H1 (cell line): Measurements from ENCODE around the gene ADRA2B. TPM values are rescaled to one million over a fixed set of nuclear protein-coding genes. Genes with fewer than 3 reads are reported as not detected.
A peak's percentile ranks its signal among the peaks of the same experiment; 100 is the strongest.

Experiments used
- CTCF ChIA-PET: fragments of 300-600 bp; sonication (Branson Sonifier 250); formaldehyde crosslinking; loops from one replicate; lab custom pipeline; 2021; ENCODE audit not compliant: partially characterized antibody; lab: Charles Lee
- POLR2A ChIA-PET: fragments of 300-600 bp; sonication (Branson Sonifier 250); formaldehyde crosslinking; loops from one replicate; lab custom pipeline; 2021; ENCODE audit warnings: inconsistent platforms; ENCODE audit not compliant: partially characterized antibody; lab: Charles Lee
- DNase-seq, 2 experiments: peaks; one replicate each; pipeline versions ENCODE4 v3.0.0 to v3.0.0-alpha.2; 2010 to 2022; ENCODE audit warnings: low spot score in 2 of 2, low read depth in 1 of 2, mixed read lengths in 1 of 2
- FAIRE-seq: peaks from 2 replicates; lab custom pipeline; 2011; peaks lifted over from hg19 to GRCh38; lab: Jason Lieb, UNC
- H2AFZ ChIP-seq: 2 replicates; pipeline ENCODE4 v1.8.1; 2012; ENCODE audit warnings: low read length, inconsistent platforms
- H2AK5ac ChIP-seq: 2 replicates; pipeline ENCODE4 v1.6.1; 2013; ENCODE audit warnings: low read depth, low read length
- H2BK120ac ChIP-seq: replicated peaks from 2 replicates; pipeline ENCODE3; 2013; ENCODE audit warnings: low read depth, low read length, inconsistent platforms
- H2BK12ac ChIP-seq: 2 replicates; pipeline ENCODE4 v1.6.1; 2013; ENCODE audit warnings: low read depth, low read length
- H2BK15ac ChIP-seq: 2 replicates; pipeline ENCODE4 v1.6.1; 2013; ENCODE audit warnings: low read length
- H2BK20ac ChIP-seq: 2 replicates; pipeline ENCODE4 v1.6.1; 2013; ENCODE audit warnings: low read length
- H2BK5ac ChIP-seq: 2 replicates; pipeline ENCODE4 v1.6.1; 2013; ENCODE audit warnings: low read depth, low read length
- H3K14ac ChIP-seq: 2 replicates; pipeline ENCODE4 v1.6.1; 2013; ENCODE audit warnings: inconsistent platforms; ENCODE audit not compliant: insufficient read length
- H3K18ac ChIP-seq: 2 replicates; pipeline ENCODE4 v1.6.1; 2013; ENCODE audit warnings: low read length; ENCODE audit errors: extremely low read depth
- H3K23ac ChIP-seq: 2 replicates; pipeline ENCODE4 v1.6.1; 2013; ENCODE audit warnings: inconsistent platforms; ENCODE audit not compliant: insufficient read length
- H3K23me2 ChIP-seq: 2 replicates; pipeline ENCODE4 v1.6.1; 2013; ENCODE audit warnings: low read depth, low read length
- H3K27ac ChIP-seq: 2 replicates; pipeline ENCODE4 v1.6.1; 2011; ENCODE audit warnings: low read depth, low read length, inconsistent platforms
- H3K27me3 ChIP-seq, 4 experiments: replicated peaks in 1 of 4; 1 replicate in 1 of 4; 2 replicates in 3 of 4; pipeline versions ENCODE4 v1.6.1 to v1.8.1; 2011 to 2013; ENCODE audit warnings: low read length in 3 of 4, mild to moderate bottlenecking in 3 of 4, inconsistent platforms in 2 of 4, mixed read lengths in 2 of 4, moderate library complexity in 1 of 4; ENCODE audit not compliant: control insufficient read depth in 3 of 4, insufficient read depth in 3 of 4; ENCODE audit errors: extremely low read depth in 1 of 4
- H3K36me3 ChIP-seq, 4 experiments: 2 replicates each; pipeline versions ENCODE4 v1.6.1 to v1.8.1; 2011 to 2013; ENCODE audit warnings: mild to moderate bottlenecking in 4 of 4, low read length in 3 of 4, moderate library complexity in 2 of 4, control low read depth in 1 of 4, inconsistent platforms in 1 of 4; ENCODE audit not compliant: insufficient read depth in 4 of 4, control insufficient read depth in 2 of 4
- H3K4ac ChIP-seq: replicated peaks from 2 replicates; pipeline ENCODE3; 2013; ENCODE audit warnings: low read length, low read depth, mixed read lengths, inconsistent platforms; ENCODE audit not compliant: insufficient read length
- H3K4me1 ChIP-seq, 4 experiments: replicated peaks in 1 of 4; 1 replicate in 1 of 4; 2 replicates in 3 of 4; pipeline versions ENCODE4 v1.6.1 to v1.8.1; 2011 to 2013; ENCODE audit warnings: low read length in 3 of 4, inconsistent platforms in 2 of 4, mixed read lengths in 1 of 4; ENCODE audit not compliant: insufficient read depth in 4 of 4, control insufficient read depth in 3 of 4
- H3K4me2 ChIP-seq, 2 experiments: 2 replicates each; pipeline versions ENCODE4 v1.6.1 to v1.8.1; 2011 to 2013; ENCODE audit warnings: low read depth in 2 of 2, low read length in 2 of 2, control low read depth in 1 of 2, inconsistent platforms in 1 of 2, mild to moderate bottlenecking in 1 of 2; ENCODE audit not compliant: insufficient read depth in 1 of 2
- H3K4me3 ChIP-seq, 4 experiments: fragments of 200-600, 300-600 bp in 1 of 4; sonication (generic), shearing (Covaris generic), sonication (Bioruptor Twin) in 1 of 4; 2 replicates each; pipeline versions ENCODE4 v1.5.1 to v1.8.1; 2011 to 2016; ENCODE audit warnings: low read length in 4 of 4, low read depth in 3 of 4, control low read depth in 2 of 4, inconsistent platforms in 2 of 4, mild to moderate bottlenecking in 2 of 4, mixed read lengths in 1 of 4, moderate library complexity in 1 of 4; ENCODE audit not compliant: insufficient read depth in 2 of 4; ENCODE audit errors: extremely low read depth in 1 of 4
- H3K56ac ChIP-seq: replicated peaks from 2 replicates; pipeline ENCODE3; 2013; ENCODE audit warnings: low read depth, mild to moderate bottlenecking, mixed read lengths, low read length, inconsistent platforms; ENCODE audit not compliant: insufficient read length
- H3K79me1 ChIP-seq: 2 replicates; pipeline ENCODE4 v1.6.1; 2013; ENCODE audit warnings: low read depth, low read length, control low read depth
- H3K79me2 ChIP-seq, 2 experiments: 2 replicates each; pipeline versions ENCODE4 v1.6.1 to v1.8.1; 2012 to 2013; ENCODE audit warnings: low read length in 2 of 2, mild to moderate bottlenecking in 2 of 2, inconsistent platforms in 1 of 2; ENCODE audit not compliant: insufficient read depth in 2 of 2, control insufficient read depth in 1 of 2
- H3K9ac ChIP-seq, 4 experiments: replicated peaks in 1 of 4; 1 replicate in 1 of 4; 2 replicates in 3 of 4; pipeline versions ENCODE4 v1.6.1 to v1.8.1; 2011 to 2013; ENCODE audit warnings: low read depth in 3 of 4, low read length in 3 of 4, control low read depth in 2 of 4, mild to moderate bottlenecking in 2 of 4, moderate library complexity in 2 of 4, inconsistent platforms in 1 of 4; ENCODE audit errors: extremely low read depth in 1 of 4
- H3K9me3 ChIP-seq, 2 experiments: 2 replicates each; pipeline versions ENCODE4 v1.6.1 to v1.8.1; 2012 to 2013; ENCODE audit warnings: mild to moderate bottlenecking in 2 of 2, moderate library complexity in 2 of 2, control low read depth in 1 of 2, inconsistent platforms in 1 of 2, low read depth in 1 of 2, low read length in 1 of 2, mixed read lengths in 1 of 2; ENCODE audit not compliant: insufficient read depth in 2 of 2
- H4K20me1 ChIP-seq, 2 experiments: replicated peaks in 1 of 2; 2 replicates each; pipeline versions ENCODE3 to v1.8.1; 2011 to 2013; ENCODE audit warnings: inconsistent platforms in 2 of 2, low read length in 2 of 2, mild to moderate bottlenecking in 1 of 2; ENCODE audit not compliant: insufficient read depth in 2 of 2, control insufficient read depth in 1 of 2
- H4K5ac ChIP-seq: 2 replicates; pipeline ENCODE4 v1.6.1; 2013; ENCODE audit warnings: low read length, low read depth, mixed read lengths, inconsistent platforms; ENCODE audit not compliant: insufficient read length
- H4K8ac ChIP-seq: 2 replicates; pipeline ENCODE4 v1.8.0; 2013; ENCODE audit warnings: mild to moderate bottlenecking, moderate library complexity, low read length, inconsistent platforms; ENCODE audit not compliant: insufficient read depth; ENCODE audit errors: extremely low read depth
- H4K91ac ChIP-seq: replicated peaks from 2 replicates; pipeline ENCODE3; 2013; ENCODE audit warnings: low read length, mixed read lengths, inconsistent platforms; ENCODE audit not compliant: insufficient read length
- CBX5 ChIP-seq: fragments of 300-800, 300-1000 bp; sonication (generic); IDR thresholded peaks from 2 replicates; pipeline ENCODE4 v1.7.1; 2016; ENCODE audit warnings: antibody characterized with exemption, low read length, low read depth
- CTCF ChIP-seq, 3 experiments: IDR thresholded peaks; 1 replicate in 2 of 3; 2 replicates in 1 of 3; pipeline versions ENCODE4 v1.5.1 to v1.6.1; 2011; ENCODE audit warnings: low read length in 3 of 3, mild to moderate bottlenecking in 3 of 3, inconsistent platforms in 2 of 3, low read depth in 1 of 3, moderate library complexity in 1 of 3; ENCODE audit not compliant: insufficient read depth in 1 of 3; ENCODE audit errors: control extremely low read depth in 1 of 3
- EGR1 ChIP-seq: IDR thresholded peaks from 2 replicates; pipeline ENCODE4 v1.6.1; 2011; ENCODE audit warnings: low read depth, low read length, borderline replicate concordance
- EP300 ChIP-seq, 2 experiments: IDR thresholded peaks; 1 replicate in 1 of 2; 2 replicates in 1 of 2; pipeline ENCODE4 v1.6.1; 2011 to 2012; ENCODE audit warnings: low read depth in 2 of 2, low read length in 2 of 2, mild to moderate bottlenecking in 2 of 2, borderline replicate concordance in 1 of 2, inconsistent platforms in 1 of 2, moderate library complexity in 1 of 2
- KDM5A ChIP-seq: fragments of 200-600 bp; IDR thresholded peaks from 2 replicates; pipeline ENCODE4 v1.7.1; 2012; ENCODE audit warnings: mild to moderate bottlenecking, low read length, inconsistent platforms, mixed read lengths
- POLR2A ChIP-seq, 2 experiments: IDR thresholded peaks; 1 replicate in 1 of 2; 2 replicates in 1 of 2; pipeline ENCODE4 v1.6.1; 2011; ENCODE audit warnings: low read depth in 2 of 2, low read length in 2 of 2, mild to moderate bottlenecking in 2 of 2; ENCODE audit errors: control extremely low read depth in 1 of 2
- SAP30 ChIP-seq: fragments of 300-600 bp; sonication (generic); IDR thresholded peaks from 2 replicates; pipeline ENCODE4 v1.7.1; 2012; ENCODE audit warnings: low read length, moderate library complexity, mild to moderate bottlenecking, inconsistent platforms; ENCODE audit not compliant: insufficient read depth, insufficient replicate concordance
- TBP ChIP-seq: IDR thresholded peaks from 2 replicates; pipeline ENCODE4 v1.6.1; 2011; ENCODE audit warnings: low read depth, low read length, improper control_type of control experiment
- WGBS, 2 experiments: shearing (Covaris generic) in 1 of 2; methylation state at CpG; one replicate each; pipeline versions ENCODE4 v1.1.6 to v1.1.7; 2013 to 2015; ENCODE audit warnings: low lambda C conversion rate in 2 of 2, mixed read lengths in 2 of 2, inconsistent platforms in 1 of 2, low coverage in 1 of 2, missing lambda C conversion rate in 1 of 2; ENCODE audit not compliant: insufficient replicate concordance in 2 of 2, insufficient coverage in 1 of 2, insufficient read length in 1 of 2; ENCODE audit errors: extremely low coverage in 1 of 2, missing lambda C conversion rate in 1 of 2; 5-methylcytosine and 5-hydroxymethylcytosine counted together
- polyA plus RNA-seq, 7 experiments: library from polyadenylated mRNA; depleted of rRNA in 3 of 7; stranded (reverse) in 5 of 7; unstranded in 2 of 7; fragments of >200 nt in 5 of 7; fragments of 200-250 nt in 2 of 7; gene quantifications; 1 replicate in 5 of 7; 2 replicates in 1 of 7; 4 replicates in 1 of 7; pipeline versions ENCODE4 v1.2.1 to v1.2.3, GENCODE V29; 2011 to 2013; ENCODE audit warnings: missing spikeins in 2 of 7, mixed read lengths in 2 of 7
- total RNA-seq: library from RNA; stranded (reverse); fragmentation: NEBNext Ultra II Directional; extraction: Animal tissue kit (Norgen Biotek cat#: 25700); gene quantifications from 2 replicates; pipeline ENCODE4 v1.2.1, GENCODE V29; 2021

ADRA2B gene
- total and polyA plus RNA-seq, 2 of the 8 experiments (the other 6 are each of a cell fraction or from before 2014, with no cell fraction given), result 5.8 to 6.5 TPM

- H2BK12ac ChIP-seq, result peak overlapping the region; percentile 31; the same call in 1 of the 2 replicates
- no peak overlapping the region for H3K27ac ChIP-seq
- no peak overlapping the region for H3K4me3 ChIP-seq
- ChIA-PET CTCF (interaction anchor here (1.0 to 3.0 kb wide), 13 partner anchors 9 to 85 kb away, joined by 3 to 12 read pairs (median 4); partner anchors contain the start of genes ADRA2B and ASTL), POLR2A (no interaction called here)
- H2AK5ac ChIP-seq, result no peak overlapping the region
- no peaks in the 10 kb centered on the region for H3K79me1 ChIP-seq
- H2BK20ac ChIP-seq, result no peak overlapping the region
- H2AFZ ChIP-seq, result peak overlapping the region; percentile 89
- no peaks in the 10 kb centered on the region for H3K9me3 ChIP-seq
- peaks cover 3 to 24% (median 10%) of the 10 kb centered on the region in 4 experiments for H3K4me1 ChIP-seq
- H3K56ac ChIP-seq, result no peak overlapping the region
- peak overlapping the region; percentile 35; the same call in 1 of the 2 replicates for H2BK5ac ChIP-seq
- DNase-seq (peak in 1 of 2 experiments; percentile 53), FAIRE-seq (no peak)
- no peak overlapping the region for H4K5ac ChIP-seq
- WGBS, 2 experiments, result 87% methylated on average over 19 of the region's 22 CpGs; no CpG with 5 or more reads in 1 of the 2 experiments
- H3K14ac ChIP-seq, result no peak overlapping the region
- no peak overlapping the region for H2BK120ac ChIP-seq
- no peak overlapping the region for H4K91ac ChIP-seq
- no peak overlapping the region for H3K9ac ChIP-seq
- no peak overlapping the region for H3K4ac ChIP-seq
- peak overlapping the region; percentile 81; the same call in 1 of the 2 replicates for H2BK15ac ChIP-seq
- no peak overlapping the region for H3K18ac ChIP-seq
- H3K79me2 ChIP-seq, result no peaks in the 10 kb centered on the region
- H4K8ac ChIP-seq, result peak overlapping the region; percentile 54
- no peaks in the 10 kb centered on the region for H4K20me1 ChIP-seq
- no peak overlapping the region for H3K4me2 ChIP-seq
- no peaks in the 10 kb centered on the region; a peak in 1 of 7 replicates for H3K27me3 ChIP-seq
- H3K23me2 ChIP-seq, result no peaks in the 10 kb centered on the region
- no peak overlapping the region for H3K23ac ChIP-seq
- no peaks in the 10 kb centered on the region for H3K36me3 ChIP-seq
- TF ChIP-seq EP300 (IDR thresholded peaks at IDR 0.05; ENCODE audit: borderline replicate concordance in 1 of 2, low read depth in 2 of 2, low read length in 2 of 2) (no peak), CBX5 (no peak), KDM5A (no peak), EGR1 (no peak), POLR2A (IDR thresholded peaks at IDR 0.05; ENCODE audit: control extremely low read depth in 1 of 2, low read depth in 2 of 2, low read length in 2 of 2) (no peak), TBP (no peak), SAP30 (no peak), CTCF (IDR thresholded peaks at IDR 0.05; ENCODE audit: control extremely low read depth in 1 of 3, insufficient read depth in 1 of 3, low read depth in 1 of 3, low read length in 3 of 3) (no peak)
Measured at GRCh38 chr2:96089356-96090195, 26.8 kb downstream of the ADRA2B start.
